DND-41 (cell line): ENCODE results near the gene SERPINB3.

ENCODE experiments used
- EZH2 ChIP-seq: IDR thresholded peaks from 3 replicates; pipeline ENCODE4 v1.6.1; 2012; ENCODE audit warnings: borderline replicate concordance, low read depth, mild to moderate bottlenecking, moderate library complexity, low read length, inconsistent platforms; ENCODE audit not compliant: severe bottlenecking
- TF ChIP-seq, protein P1 (sequence below): IDR thresholded peaks from 2 replicates; pipeline ENCODE4 v1.5.1; 2012; ENCODE audit warnings: borderline replicate concordance, low read length, moderate library complexity, mild to moderate bottlenecking; ENCODE audit not compliant: poor library complexity, severe bottlenecking; ENCODE audit errors: extremely low read depth

DNA sequence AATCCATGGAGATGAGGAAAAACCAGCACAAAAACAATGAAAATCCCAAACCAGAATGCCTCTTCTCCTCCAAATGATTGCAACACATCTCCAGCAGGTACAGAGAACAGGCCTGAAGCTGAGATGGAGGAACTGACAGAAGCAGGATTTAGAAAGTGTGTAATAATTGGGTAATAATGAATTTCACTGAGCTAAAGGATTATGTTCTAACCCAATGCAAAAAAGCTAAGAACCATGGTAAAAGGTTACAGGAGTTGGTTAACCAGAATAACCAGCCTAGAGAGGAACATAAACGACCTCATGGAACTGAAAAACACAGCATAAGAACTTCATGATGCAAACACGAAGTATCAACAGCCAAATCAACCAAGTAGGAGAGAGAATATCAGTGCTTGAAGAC, 27.4 kb upstream of the SERPINB3 start:
- TF ChIP-seq EZH2: no peak
- TF ChIP-seq, protein P1, sequence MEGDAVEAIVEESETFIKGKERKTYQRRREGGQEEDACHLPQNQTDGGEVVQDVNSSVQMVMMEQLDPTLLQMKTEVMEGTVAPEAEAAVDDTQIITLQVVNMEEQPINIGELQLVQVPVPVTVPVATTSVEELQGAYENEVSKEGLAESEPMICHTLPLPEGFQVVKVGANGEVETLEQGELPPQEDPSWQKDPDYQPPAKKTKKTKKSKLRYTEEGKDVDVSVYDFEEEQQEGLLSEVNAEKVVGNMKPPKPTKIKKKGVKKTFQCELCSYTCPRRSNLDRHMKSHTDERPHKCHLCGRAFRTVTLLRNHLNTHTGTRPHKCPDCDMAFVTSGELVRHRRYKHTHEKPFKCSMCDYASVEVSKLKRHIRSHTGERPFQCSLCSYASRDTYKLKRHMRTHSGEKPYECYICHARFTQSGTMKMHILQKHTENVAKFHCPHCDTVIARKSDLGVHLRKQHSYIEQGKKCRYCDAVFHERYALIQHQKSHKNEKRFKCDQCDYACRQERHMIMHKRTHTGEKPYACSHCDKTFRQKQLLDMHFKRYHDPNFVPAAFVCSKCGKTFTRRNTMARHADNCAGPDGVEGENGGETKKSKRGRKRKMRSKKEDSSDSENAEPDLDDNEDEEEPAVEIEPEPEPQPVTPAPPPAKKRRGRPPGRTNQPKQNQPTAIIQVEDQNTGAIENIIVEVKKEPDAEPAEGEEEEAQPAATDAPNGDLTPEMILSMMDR: no peak
